Left lobe of liver (tissue), 2 donors: ENCODE data around the gene TLCD3B. TPM values are rescaled to one million over a fixed set of nuclear protein-coding genes. Genes with fewer than 3 reads are reported as not detected.

Source experiments
- ATAC-seq: fragments of 200-7000 bp; cut with Tn5 transposase; one replicate; pipeline ENCODE4 v1.9.1; 2020; ENCODE audit warnings: mild to moderate bottlenecking, moderate library complexity
- DNase-seq: peaks from one replicate; pipeline ENCODE4 v3.0.0-alpha.2; 2020; ENCODE audit warnings: low spot score
- total RNA-seq: library from RNA; stranded (reverse); gene quantifications from one replicate; pipeline ENCODE4 v1.2.1, GENCODE V29; 2021
- donor health status: DM: no; HTN: no; CAD: no; lungs with moderate emphysema.
- donor health status: DM: no; HTN: yes; CAD: no.

Gene TLCD3B
- total RNA-seq, 1 donor from 2014 or later, result 0.13 TPM

- ATAC-seq (no peak), DNase-seq (no peak)
These were observed 55.9 kb downstream of the TLCD3B start for GRCh38 chr16:29975134-29975538.

Other genes with a start within 250 kb of the TLCD3B start
- 27.2 TPM for gene KIF22, start 240.5 kb downstream of the TLCD3B start, total RNA-seq
- 101 TPM for gene MAZ, start 224.7 kb downstream of the TLCD3B start, total RNA-seq
- 0.33 TPM for gene PRRT2, start 219.1 kb downstream of the TLCD3B start, total RNA-seq
- 11.9 TPM for gene PAGR1, start 215.1 kb downstream of the TLCD3B start, total RNA-seq
- 44.4 TPM for gene MVP, start 210.8 kb downstream of the TLCD3B start, total RNA-seq
- 53.1 TPM for gene CDIPT, start 168.0 kb downstream of the TLCD3B start, total RNA-seq
- gene SEZ6L2, start 131.7 kb downstream of the TLCD3B start, total RNA-seq, result 0.55 TPM
- gene ASPHD1, start 130.8 kb downstream of the TLCD3B start, total RNA-seq, result 0.13 TPM
- gene KCTD13, start 105.0 kb downstream of the TLCD3B start, total RNA-seq, result 9.8 TPM
- 71.0 TPM for gene TMEM219, start 69.2 kb downstream of the TLCD3B start, total RNA-seq
- gene TAOK2, start 57.4 kb downstream of the TLCD3B start, total RNA-seq, result 21.1 TPM
- gene HIRIP3, start 35.7 kb downstream of the TLCD3B start, total RNA-seq, result 9.2 TPM
- 34.7 TPM for gene INO80E, start 35.0 kb downstream of the TLCD3B start, total RNA-seq
- 0.15 TPM for gene DOC2A, start 20.2 kb downstream of the TLCD3B start, total RNA-seq
- gene C16orf92, start 8.1 kb downstream of the TLCD3B start, total RNA-seq, result not detected
- gene ALDOA, start 34.5 kb upstream of the TLCD3B start, total RNA-seq, result 176 TPM
- 51.0 TPM for gene PPP4C, start 44.7 kb upstream of the TLCD3B start, total RNA-seq
- 0.86 TPM for gene TBX6, start 60.7 kb upstream of the TLCD3B start, total RNA-seq
- 20.9 TPM for gene YPEL3, start 64.9 kb upstream of the TLCD3B start, total RNA-seq
- 1.4 TPM for gene GDPD3, start 82.3 kb upstream of the TLCD3B start, total RNA-seq
- 12.3 TPM for gene MAPK3, start 91.9 kb upstream of the TLCD3B start, total RNA-seq
- 8.5 TPM for gene CORO1A, start 152.3 kb upstream of the TLCD3B start, total RNA-seq
- 21.7 TPM for gene BOLA2B, start 162.4 kb upstream of the TLCD3B start, total RNA-seq
- gene SLX1A, start 162.6 kb upstream of the TLCD3B start, total RNA-seq, result 77.1 TPM
- gene SULT1A3, start 168.0 kb upstream of the TLCD3B start, total RNA-seq, result 22.8 TPM
- 6.2 TPM for gene NPIPB13, start 217.2 kb upstream of the TLCD3B start, total RNA-seq